GM12864 (cell line): ENCODE data around the gene ATXN2.
"Not testable (repeated sequence)": the region's sequence is repeated elsewhere in the genome, so short reads cannot be mapped to it uniquely, and the experiment has no call there.

ENCODE experiments used
- DNase-seq: peaks from one replicate; pipeline ENCODE4 v3.0.0-alpha.2; 2011; ENCODE audit warnings: low read depth
- H3K4me3 ChIP-seq: 2 replicates; pipeline ENCODE4 v1.5.1; 2011; ENCODE audit warnings: mild to moderate bottlenecking, low read depth, low read length, control low read depth
- TF ChIP-seq, protein P1 (sequence below): IDR thresholded peaks from 2 replicates; pipeline ENCODE4 v1.5.1; 2011; ENCODE audit warnings: low read depth, mild to moderate bottlenecking, moderate library complexity, low read length, control low read depth, inconsistent platforms; ENCODE audit errors: missing control alignments

ATXN2 gene

DNA sequence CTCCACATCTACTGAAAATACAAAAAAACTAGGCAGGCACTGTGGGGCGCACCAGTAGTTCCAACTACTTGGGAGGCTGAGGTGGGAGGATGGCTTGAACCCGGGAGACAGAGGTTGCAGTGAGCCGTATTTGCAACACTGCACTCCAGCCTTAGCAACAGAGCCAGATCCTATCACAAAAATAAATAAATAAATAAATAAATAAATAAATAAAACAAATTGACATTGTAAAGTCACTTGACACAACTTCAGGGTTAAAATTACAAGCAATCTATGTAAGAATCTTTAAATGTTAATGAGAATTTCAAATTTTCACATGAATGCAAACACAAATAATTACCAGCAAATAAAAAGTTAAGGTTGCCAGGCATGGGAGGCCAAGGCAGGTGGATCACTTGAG lies 11.1 kb downstream of the ATXN2 start:
- TF ChIP-seq, protein P1, sequence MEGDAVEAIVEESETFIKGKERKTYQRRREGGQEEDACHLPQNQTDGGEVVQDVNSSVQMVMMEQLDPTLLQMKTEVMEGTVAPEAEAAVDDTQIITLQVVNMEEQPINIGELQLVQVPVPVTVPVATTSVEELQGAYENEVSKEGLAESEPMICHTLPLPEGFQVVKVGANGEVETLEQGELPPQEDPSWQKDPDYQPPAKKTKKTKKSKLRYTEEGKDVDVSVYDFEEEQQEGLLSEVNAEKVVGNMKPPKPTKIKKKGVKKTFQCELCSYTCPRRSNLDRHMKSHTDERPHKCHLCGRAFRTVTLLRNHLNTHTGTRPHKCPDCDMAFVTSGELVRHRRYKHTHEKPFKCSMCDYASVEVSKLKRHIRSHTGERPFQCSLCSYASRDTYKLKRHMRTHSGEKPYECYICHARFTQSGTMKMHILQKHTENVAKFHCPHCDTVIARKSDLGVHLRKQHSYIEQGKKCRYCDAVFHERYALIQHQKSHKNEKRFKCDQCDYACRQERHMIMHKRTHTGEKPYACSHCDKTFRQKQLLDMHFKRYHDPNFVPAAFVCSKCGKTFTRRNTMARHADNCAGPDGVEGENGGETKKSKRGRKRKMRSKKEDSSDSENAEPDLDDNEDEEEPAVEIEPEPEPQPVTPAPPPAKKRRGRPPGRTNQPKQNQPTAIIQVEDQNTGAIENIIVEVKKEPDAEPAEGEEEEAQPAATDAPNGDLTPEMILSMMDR: no peak

DNA sequence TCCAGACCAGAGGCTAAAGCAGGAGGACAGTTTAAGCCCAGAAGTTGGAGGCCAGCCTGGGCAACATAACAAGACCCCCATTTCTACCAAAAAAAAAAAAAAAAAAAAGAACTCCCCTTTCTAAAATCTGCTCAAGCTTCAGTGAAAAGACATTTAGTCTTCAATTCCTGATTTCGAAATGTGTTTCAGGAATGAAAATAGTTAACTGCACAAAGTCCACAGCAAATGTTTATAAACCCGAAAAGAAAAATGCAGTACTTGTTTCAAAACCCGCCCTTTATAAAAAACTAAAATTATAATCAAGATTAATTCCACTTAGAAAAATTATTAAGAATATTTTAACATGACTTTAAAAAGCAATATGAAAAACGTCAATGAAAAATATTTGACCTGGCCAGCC lies 12.1 kb downstream of the ATXN2 start:
- TF ChIP-seq, protein P1: no peak
- no peak overlapping the region for H3K4me3 ChIP-seq
- no peak for DNase-seq

More for the DNA sequence above, 11.1 kb downstream of the ATXN2 start:
- DNase-seq: no peak
- H3K4me3 ChIP-seq: no peak overlapping the region

DNA sequence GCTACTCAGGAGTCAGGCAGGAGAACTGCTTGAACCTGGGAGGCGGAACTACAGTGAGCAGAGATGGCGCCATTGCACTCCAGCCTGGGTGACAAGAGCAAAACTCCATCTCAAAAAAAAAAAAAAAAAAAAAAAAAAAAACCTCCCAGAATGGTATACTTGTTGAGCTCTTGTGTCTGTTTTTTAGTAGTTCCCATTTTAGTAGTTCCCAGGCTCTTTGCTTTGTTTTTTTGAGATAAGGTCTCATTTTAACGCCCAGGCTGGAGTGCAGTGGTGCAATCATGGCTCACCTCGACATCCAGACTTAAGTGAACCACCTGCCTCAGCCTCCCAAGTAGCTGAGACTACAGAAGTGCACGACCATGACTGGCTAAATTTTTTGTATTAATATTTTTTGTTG lies 13.4 kb downstream of the ATXN2 start:
- no peak for DNase-seq
- TF ChIP-seq, protein P1: no peak
- no peak overlapping the region for H3K4me3 ChIP-seq

DNA sequence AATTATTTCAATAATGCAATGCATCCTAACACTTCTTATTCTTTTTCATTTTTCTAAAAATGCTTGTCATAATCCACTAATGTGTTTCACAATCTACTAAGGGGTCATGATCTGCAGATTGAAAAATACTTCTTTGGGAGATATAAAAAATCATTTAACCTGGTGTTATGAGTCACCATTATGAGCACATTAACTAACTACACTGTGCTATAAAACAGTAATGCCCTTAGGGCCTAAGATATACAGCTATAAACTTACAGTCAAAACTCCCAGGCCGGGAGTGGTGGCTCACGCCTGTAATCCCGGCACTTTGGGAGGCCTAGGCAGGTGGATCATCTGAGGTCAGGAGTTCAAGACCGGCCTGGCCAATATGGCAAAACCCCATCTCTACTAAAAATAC lies 14.2 kb downstream of the ATXN2 start:
- no peak for DNase-seq
- no peak overlapping the region for H3K4me3 ChIP-seq
- TF ChIP-seq, protein P1: no peak

DNA sequence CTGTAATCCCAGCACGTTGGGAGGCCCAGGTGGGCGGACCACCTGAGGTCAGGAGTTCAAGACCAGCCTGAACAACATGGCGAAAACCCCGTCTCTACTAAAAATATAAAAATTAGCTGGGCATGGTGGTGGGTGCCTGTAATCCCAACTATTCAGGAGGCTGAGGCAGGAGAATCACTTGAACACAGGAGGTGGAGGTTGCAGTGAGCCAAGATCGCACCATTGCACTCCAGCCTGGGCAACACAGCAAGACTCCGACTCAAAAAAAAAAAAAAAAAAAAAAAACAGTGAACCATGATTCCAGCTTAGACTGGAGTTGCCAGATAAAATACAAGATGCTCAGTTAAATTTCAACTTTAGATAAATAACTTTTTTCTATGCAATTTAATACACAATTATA lies 15.6 kb downstream of the ATXN2 start:
- H3K4me3 ChIP-seq, DNase-seq: not testable (repeated sequence)

DNA sequence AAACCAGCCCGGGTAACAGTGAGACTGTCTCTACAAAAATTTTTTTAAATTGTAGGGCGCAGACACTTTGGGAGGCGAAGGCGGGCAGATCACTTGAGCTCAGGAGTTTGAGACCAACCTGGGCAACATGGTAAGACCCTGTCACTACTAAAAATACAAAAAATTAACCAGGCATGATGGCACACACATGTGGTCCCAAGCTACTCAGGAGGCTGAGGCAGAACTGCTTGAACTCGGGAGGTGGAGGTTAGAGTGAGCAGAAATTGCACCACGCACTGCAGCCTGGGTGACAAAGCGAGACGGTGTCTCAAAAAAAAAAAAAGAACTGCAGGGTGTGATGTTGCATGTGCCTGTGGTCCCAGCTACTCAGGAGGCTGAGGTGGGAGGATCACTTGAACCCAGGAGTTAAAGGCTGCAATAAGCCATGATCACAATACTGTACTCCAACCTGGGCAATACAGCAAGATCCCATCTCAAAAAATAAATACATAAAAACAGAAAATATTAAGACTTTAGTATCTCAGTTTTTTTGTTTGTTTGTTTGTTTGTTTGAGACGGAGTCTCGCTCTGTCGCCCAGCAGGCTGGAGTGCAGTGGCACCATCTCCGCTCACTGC lies 16.9 kb downstream of the ATXN2 start:
- no peak overlapping the region for H3K4me3 ChIP-seq
- TF ChIP-seq, protein P1: no peak
- no peak for DNase-seq

DNA sequence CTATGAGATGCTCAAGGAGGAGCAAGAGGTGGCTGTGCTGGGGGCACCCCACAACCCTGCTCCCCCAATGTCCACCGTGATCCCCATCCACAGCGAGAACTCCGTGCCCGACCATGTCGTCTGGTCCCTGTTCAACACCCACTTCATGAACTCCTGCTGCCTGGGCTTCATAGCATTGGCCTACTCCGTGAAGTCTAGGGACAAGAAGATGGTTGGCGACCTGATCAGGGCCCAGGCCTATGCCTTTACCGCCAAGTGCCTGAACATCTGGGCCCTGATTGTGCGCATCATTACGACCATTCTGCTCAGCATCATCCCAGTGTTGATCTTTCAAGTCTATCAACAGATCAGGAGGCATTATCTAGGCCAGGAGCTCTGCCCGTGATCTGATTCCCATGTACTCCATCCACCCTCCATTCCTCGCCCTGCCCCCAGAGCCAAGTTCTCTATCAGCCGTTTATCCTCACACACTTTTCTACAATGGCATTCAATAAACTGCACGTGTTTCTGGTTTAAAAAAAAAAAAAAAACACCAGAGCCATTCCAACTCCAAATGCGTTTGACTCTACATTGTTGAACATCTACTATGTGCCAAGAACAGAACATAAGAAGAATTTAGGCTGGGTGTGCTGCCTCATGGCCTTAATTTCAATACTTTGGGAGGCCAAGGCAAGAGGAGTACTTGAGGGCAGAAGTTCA lies 17.5 kb downstream of the ATXN2 start:
- DNase-seq: no peak
- no peak overlapping the region for H3K4me3 ChIP-seq
- TF ChIP-seq, protein P1: no peak
